ENCODE data around the gene GNAL. TPM values are rescaled to one million over a fixed set of nuclear protein-coding genes. Genes with fewer than 3 reads are reported as not detected.

GNAL gene
- total and polyA plus RNA-seq, 7 donors, result 0.90 to 30.8 (median 5.5) TPM

GRCh38 chr18:11884396-11885030 lies 195.4 kb downstream of the GNAL start:
- WGBS, 3 donors, result 90 to 93% (median 93%) methylated on average over 12 of the region's 12 CpGs
- Histone ChIP-seq H3K9me3 (no peaks in the 10 kb centered on the region), H3K36me3 (ENCODE audit: insufficient read depth in 1 of 2, low read depth in 1 of 2) (peaks cover 11 to 99% of the 10 kb centered on the region in 2 donors), H3K4me1 (no peaks in the 10 kb centered on the region), H3K27me3 (ENCODE audit: insufficient read depth in 3 of 3, low read length in 2 of 3) (no peaks in the 10 kb centered on the region), H3K4me3 (no peak overlapping the region), H3K27ac (no peak overlapping the region)
- intact Hi-C loops (cut with DNase I), result no loop called here
- ATAC-seq, result no peak
- no peak for TF ChIP-seq CTCF (IDR thresholded peaks at IDR 0.05)
- DNase-seq, result no peak

GRCh38 chr18:11885278-11885947 lies 196.3 kb downstream of the GNAL start:
- TF ChIP-seq CTCF (IDR thresholded peaks at IDR 0.05), result no peak
- WGBS, 3 donors, result 79 to 87% (median 85%) methylated on average over 22 of the region's 22 CpGs
- H3K4me1 ChIP-seq, result no peaks in the 10 kb centered on the region
- intact Hi-C loops (cut with DNase I), result no loop called here
- H3K27ac ChIP-seq, result no peak overlapping the region
- no peak overlapping the region for H3K4me3 ChIP-seq
- ATAC-seq (no peak), DNase-seq (no peak)
- H3K9me3 ChIP-seq, result no peaks in the 10 kb centered on the region
- peaks cover 12 to 100% of the 10 kb centered on the region in 2 donors for H3K36me3 ChIP-seq (ENCODE audit: insufficient read depth in 1 of 2, low read depth in 1 of 2)
- no peaks in the 10 kb centered on the region for H3K27me3 ChIP-seq (ENCODE audit: insufficient read depth in 3 of 3, low read length in 2 of 3)

GRCh38 chr18:11886577-11887110 lies 197.6 kb downstream of the GNAL start:
- 80 to 82% (median 81%) methylated on average over 19 of the region's 19 CpGs for WGBS, 3 donors
- Histone ChIP-seq H3K27me3 (ENCODE audit: insufficient read depth in 3 of 3, low read length in 2 of 3) (no peaks in the 10 kb centered on the region), H3K27ac (no peak overlapping the region), H3K9me3 (no peaks in the 10 kb centered on the region), H3K4me3 (no peak overlapping the region), H3K36me3 (ENCODE audit: insufficient read depth in 1 of 2, low read depth in 1 of 2) (peaks cover 14 to 100% of the 10 kb centered on the region in 2 donors), H3K4me1 (no peaks in the 10 kb centered on the region)
- intact Hi-C loops (cut with DNase I), result no loop called here
- TF ChIP-seq CTCF (IDR thresholded peaks at IDR 0.05), result no peak
- ATAC-seq (no peak), DNase-seq (no peak)

GRCh38 chr18:11887328-11888128 lies 198.5 kb downstream of the GNAL start:
- Histone ChIP-seq H3K4me3 (no peak overlapping the region), H3K36me3 (ENCODE audit: insufficient read depth in 1 of 2, low read depth in 1 of 2) (peaks cover 14 to 100% of the 10 kb centered on the region in 2 donors), H3K27me3 (ENCODE audit: insufficient read depth in 3 of 3, low read length in 2 of 3) (no peaks in the 10 kb centered on the region), H3K9me3 (no peaks in the 10 kb centered on the region), H3K4me1 (no peaks in the 10 kb centered on the region), H3K27ac (no peak overlapping the region)
- intact Hi-C loops (cut with DNase I), result no loop called here
- 85 to 91% (median 87%) methylated on average over 8 of the region's 8 CpGs for WGBS, 3 donors
- ATAC-seq (no peak), DNase-seq (no peak)
- TF ChIP-seq CTCF (IDR thresholded peaks at IDR 0.05), result no peak

Measured in psoas muscle (tissue), 8 donors.